HG03469 (cell line): Measurements from ENCODE around the gene RACK1.
"Not testable (repeated sequence)": the region's sequence is repeated elsewhere in the genome, so short reads cannot be mapped to it uniquely, and the experiment has no call there.

Experiments
- ATAC-seq: cut with Tn5 transposase; IDR thresholded peaks from one replicate; pipeline ENCODE4 v1.9.1; 2021; ENCODE audit warnings: mild to moderate bottlenecking, moderate library complexity, moderate number of reproducible peaks; ENCODE audit not compliant: unreplicated experiment

RACK1 gene

DNA sequence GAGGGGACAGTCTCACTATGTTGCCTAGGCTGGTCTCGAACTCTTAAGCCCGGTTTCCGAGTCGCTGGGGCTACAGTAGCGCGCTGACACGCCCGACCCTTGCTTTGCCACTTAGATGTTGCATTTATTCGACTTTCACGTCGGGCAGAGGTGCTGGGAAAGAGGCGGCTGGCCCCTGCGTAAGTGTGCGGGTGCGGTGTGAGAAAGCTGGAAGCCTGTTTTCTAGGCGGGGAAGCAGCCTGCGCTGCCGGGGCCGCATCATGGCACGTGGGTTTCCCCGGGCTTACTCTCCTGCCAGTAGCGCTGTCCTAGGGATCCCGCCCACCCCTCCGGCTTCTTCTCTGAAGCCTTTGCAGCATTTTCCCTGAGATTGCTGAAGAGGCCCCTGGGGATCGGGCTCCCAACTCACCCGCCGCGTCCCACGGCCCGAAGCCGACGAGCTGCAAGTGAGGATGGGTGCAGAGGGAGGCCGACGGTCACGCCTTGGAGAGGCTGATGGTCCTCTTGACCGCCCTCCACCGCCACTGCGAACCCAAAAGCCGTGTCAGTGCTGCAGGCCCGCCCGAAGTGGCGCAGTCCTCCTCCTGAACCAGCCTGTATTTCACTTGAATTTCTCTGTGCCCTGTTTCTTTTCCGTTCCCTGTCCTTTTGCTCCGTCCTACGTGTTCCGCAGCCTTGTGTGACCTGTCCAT lies 26.4 kb downstream of the RACK1 start:
- no peak for ATAC-seq

DNA sequence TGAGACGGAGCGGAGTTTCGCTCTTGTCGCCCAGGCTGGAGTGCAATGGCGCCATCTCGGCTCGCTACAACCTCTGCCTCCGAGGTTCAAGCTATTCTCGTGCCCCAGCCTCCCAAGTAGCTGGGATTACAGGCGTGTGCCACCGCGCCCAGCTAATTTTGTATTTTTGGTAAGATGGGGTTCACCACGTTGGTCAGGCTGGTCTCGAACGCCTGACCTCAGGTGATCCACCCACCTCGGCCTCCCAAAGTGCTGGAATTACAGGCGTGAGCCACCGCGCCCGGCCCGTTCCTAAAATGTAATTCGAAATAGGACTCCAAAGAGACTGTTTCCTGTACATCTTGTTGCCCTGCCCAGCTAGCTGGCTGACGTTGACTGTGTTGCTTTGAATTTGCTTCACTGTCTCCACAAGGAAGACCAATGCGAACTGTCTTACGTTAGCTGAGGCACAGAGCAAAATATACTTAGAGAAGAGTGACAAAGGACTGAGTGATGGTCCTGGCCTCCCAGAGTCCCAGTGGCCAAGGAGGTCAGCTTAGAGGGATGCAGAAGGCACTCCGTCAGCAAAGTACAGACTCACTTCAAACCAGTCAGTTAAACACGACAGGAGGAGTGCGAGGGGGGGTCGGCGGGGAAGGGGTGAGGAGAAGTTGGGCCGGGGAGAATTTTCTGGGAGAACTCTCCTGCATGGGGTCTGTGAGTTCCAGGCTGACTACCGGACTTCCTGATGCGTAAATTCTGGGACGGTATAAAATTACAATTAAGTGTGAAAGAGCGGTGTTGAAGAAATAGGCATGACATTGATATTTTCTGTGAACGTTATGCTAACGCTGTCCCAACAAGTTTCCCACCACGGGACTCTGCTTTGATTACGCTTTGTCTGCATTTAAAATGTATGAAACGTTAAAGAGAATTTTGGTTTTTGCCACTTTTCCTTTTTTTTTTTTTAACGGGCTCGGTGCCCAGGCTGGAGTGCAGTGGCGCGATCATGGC lies 27.4 kb downstream of the RACK1 start:
- ATAC-seq: no peak

DNA sequence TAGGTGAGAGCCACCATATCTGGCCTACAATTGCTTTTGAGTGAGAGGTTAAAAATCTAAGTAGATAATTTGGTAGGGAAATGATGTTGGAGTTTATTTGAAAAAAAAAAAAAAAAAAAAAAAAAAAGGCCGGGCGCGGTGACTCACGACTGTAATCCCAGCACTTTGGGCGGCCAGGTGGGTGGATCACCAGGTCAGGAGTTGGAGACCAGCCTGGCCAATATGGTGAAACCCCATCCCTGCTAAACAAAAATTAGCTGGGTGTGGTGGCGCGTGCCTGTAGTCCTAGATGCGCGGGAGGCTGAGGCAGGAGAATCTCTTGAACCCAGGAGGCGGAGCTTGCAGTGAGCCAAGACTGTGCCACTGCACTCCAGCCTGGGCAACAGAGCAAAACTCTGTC lies 29.5 kb downstream of the RACK1 start:
- ATAC-seq: not testable (repeated sequence)

DNA sequence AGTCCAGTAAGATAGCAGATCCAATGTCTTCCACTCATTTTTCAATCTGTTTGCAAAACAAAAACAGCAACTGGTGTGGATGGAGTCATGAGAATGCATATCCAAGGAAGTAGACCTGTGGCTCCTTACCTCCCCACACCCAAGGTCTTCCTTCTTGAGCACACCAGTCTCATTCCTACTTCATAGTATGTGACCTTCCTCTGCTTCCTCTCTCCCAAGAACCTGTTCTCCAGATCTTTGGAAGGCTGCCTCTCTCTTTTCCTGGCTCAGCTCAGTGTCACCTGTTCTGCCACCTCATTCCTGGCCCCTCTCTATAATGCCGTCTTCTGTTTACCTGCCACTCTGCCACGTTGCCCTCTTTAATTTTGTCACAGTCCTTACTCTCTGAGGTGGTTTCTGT lies 30.8 kb downstream of the RACK1 start:
- no peak for ATAC-seq

DNA sequence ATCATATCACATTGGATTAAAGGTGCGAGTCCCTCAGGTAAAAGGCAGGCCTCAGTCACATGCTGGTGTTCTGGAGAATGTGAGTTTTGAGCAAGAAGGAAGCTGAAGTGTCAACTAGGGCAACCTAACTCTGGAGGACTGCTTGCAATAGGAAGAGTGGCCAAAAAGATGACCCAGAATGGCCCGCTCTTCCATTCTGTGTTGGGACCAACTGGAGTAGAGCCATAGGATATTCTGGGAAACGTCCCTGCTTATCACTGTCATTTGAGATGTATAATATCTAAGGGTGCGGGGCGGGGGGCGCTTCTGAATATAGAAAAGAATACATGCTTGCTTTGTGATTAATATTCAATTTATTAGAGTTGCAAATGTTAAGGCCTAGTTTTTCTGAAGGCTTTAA lies 31.6 kb downstream of the RACK1 start:
- ATAC-seq: no peak

DNA sequence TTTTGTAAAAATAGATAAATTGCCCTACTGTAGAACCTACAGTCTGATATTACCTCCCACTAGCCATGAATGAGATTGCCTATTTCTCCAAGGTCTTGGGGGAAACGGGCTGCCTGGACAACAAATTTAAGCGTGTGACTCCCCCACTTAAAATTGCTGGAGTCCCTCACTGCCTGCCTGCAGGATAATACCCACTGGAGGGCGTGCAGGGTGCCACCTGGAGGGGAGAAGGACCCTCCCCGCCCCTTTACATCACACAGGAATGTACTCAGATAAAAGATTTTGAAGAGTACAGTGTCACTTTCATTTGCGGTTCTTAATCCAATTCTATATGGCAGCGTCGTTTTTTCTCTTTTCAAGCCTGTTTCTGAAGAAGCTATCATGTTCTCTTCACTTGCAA lies 32.5 kb downstream of the RACK1 start:
- ATAC-seq: no peak

DNA sequence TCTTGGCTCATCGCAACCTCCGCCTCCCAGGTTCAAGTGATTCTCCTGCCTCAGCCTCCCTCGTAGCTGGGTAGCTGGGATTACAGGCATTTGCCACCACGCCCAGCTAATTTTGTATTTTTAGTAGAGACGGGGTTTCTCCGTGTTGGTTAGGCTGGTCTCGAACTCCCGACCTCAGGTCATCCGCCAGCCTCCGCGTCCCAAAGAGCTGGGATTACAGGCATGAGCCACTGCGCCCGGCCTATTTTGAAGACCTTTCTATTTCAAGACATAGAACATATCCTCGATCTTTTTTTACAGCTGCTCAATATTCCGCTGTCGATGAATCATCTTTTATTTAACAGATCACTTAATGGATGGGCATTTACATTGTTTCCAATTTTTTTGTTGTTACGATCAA lies 33.0 kb downstream of the RACK1 start:
- ATAC-seq: not testable (repeated sequence)

DNA sequence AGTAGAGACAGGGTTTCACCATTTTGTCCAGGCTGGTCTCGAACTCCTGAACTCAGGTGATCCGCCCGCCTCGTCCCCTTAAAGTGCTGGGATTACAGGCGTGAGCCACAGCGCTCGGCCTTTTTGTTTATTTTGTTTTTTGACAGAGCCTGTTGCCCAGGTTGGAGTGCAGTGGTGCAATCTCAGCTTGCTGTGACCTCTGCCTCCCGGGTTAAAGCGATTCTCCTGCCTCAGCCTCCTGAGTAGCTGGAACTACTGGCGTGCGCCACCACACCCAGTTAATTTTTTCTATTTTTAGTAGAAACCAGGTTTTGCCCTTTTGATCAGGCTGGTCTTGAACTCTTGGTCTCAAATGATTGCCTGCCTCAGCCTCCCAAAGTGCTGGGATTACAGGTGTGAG lies 33.6 kb downstream of the RACK1 start:
- not testable (repeated sequence) for ATAC-seq

DNA sequence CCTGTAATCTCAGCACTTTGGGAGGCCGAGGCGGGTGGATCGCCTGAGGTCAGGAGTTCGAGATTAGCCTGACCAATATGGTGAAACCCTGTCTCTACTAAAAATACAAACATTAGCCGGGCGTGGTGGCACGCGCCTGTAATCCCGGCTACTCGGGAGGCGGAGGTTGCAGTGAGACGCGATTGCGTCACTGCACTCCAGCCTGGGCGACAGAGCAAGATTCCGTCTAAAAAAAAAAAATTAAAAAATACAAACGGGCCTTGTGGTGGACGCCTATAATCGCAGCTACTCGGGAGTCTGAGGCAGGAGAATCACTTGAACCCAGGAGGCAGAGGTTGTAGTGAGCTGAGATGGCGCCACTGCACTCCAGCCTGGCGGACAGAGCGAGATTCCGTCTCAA lies 34.7 kb downstream of the RACK1 start:
- not testable (repeated sequence) for ATAC-seq

DNA sequence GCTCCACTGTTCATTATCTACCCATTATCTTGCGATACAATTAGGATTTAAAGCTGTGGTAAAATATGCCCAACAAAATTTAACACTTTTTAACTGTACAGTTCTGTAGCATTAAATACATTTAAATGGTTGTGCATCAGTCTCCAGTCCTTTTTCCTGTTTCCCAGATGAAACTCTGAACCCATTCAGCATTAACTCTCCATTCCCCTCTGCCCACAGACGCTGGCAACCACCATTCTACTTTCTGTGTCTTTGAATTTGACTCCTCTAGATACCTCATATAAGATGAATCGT lies 35.8 kb downstream of the RACK1 start:
- no peak for ATAC-seq

DNA sequence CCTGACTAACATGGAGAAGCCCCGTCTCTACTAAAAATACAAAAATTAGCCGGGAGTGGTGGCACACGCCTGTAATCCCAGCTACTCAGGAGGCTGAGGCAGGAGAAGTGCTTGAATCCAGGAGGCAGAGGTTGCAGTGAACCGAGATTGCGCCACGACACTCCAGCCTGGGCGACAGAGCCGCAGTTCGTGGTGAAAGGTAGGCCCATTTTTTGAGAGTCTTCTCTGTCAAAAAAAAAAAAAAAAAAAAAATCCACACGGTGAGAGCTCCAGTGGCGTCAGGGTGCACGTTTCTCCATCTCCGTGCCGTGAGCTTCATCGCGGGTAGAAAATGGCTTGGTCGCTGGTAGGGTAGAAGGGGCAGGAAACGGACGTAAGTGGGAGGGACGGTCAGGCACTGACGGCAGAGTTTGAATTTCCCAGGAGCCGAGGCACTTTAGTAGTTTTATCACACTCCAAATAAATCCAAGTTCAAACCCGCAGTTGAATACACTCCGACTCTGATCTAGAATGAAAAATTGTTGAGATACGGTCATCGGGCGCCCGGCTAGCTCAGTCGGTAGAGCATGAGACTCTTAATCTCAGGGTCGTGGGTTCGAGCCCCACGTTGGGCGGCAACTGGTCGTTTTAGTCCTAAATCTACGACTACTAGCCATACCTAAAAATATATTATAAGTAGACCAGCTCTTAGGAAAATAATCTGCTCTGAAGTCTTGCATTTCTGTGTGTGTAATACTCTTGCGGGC lies 36.3 kb downstream of the RACK1 start:
- ATAC-seq: no peak

DNA sequence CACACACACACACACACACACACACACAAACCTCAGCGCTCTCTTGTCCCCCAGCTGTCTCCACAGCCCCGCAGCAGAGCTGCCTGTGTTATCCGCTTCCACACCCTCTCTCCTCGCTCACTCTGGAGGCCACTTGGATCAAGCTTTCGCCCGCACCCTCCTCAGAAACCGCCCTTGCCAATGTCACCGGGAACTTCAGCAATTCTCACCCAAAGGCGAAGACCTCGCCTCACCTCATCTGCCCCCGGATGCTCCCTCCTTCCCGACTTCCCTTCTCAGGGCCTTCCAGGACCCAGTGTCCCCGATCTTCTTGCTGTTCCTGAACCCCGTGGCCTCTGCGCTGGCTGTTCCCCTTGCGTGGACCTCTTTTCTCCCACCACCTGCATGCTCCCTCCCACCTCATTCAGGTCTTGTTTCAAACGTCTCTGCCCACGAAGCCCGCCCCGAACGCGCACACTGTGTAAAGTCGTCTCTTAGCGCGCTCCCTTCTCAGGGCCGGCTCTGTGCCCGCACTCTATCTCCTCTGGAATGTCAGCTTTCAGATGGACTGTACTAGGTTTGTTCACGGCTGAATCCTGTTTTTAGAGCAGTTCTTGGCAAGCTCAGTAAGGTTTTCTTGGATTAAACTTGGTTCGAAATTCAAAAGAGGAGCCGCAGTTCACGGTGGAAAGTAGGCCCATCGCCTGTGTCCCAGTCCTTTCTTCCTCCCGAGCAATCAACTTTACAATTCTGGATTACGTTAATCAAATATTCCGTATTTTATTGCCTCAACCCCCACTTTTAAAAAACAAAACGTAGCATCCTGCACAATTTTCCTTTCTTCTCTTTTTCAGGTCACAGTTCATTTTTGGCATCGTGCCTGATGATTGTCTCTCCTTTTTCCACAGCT lies 37.7 kb downstream of the RACK1 start:
- no peak for ATAC-seq

DNA sequence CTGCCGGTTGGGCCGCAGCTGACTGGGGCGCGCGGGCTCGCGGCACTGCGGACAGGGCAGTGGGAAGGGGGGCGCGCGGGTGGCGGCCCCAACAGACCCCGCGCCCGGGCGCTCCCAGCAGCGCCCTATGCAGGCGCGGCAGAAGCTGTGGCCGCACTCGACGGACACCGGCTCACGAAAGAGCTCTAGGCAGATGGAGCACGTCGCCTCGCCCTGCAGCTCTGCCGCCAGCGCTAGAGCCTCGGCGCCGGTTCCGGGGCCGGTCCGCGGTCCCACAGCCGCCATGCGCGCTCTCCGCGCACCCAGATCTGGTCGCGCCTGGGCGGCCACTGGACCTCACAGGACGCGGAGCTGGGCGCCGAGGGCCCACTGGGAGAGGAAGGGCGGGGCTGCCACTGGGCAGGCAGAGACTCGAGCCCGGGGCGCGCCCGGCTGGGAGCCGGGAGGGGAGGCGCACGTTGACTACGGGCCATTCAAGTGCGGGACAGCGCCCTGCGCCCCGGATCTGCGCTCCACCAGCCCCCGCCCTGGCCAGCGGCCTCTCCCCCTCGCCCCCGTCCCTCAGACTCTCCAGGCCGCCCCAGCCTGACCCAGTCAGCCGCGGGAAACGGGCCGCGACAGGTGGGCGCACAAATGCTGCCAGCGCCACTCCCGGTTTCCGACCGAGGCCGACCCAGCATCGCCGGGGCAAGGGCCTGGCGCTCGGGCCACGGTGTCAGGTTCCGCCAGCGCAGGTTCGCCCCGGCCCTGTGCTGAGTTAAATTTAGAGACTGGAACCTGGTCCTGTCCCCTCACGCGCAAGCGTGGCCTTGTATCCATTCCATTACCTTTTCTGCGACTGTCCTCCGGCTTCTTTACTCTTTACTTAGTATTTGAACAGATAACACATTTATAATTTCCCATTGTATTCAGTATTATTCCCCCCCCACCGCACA lies 38.6 kb downstream of the RACK1 start, which contains the start of gene TRIM7:
TSS of gene TRIM7 (minus strand) at position 371 of the 935 bp plus-strand sequence. CDS start at position 285, 86 bp downstream.
- ATAC-seq: no peak

DNA sequence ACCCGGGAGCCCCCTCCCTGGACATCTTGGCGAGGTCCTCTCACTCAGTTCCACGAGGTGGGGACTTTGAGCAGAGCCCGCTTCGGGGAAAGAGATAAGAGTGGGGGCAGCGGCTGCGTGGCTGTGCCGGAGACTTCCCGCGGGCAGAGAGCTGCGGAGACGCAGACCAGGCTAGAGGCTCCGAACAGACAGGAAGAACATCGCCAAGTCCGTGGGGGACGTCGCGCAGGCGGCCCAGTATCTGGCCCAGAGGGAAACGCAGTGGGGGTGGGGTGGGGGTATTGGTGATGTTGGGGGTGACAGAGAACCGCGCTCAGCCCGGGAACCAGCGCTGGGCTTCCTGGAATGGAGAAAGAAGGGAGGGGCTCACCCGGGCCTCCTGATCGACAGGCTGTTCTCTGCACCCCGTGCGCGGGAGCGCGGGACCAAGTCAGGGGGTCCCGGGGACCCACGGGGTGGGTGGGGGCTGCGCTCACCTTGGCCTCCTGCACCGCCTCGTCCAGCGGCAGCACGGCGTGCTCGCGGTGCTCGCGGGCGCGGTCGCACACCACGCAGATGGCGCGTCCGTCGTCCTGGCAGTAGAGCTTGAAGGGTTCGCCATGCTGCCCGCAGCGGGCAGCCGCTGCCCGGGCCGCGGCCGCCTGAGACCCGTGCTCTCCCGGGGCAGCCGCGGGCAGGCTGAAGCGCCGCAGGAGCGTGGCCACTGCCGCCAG lies 39.4 kb downstream of the RACK1 start:
- ATAC-seq: no peak

DNA sequence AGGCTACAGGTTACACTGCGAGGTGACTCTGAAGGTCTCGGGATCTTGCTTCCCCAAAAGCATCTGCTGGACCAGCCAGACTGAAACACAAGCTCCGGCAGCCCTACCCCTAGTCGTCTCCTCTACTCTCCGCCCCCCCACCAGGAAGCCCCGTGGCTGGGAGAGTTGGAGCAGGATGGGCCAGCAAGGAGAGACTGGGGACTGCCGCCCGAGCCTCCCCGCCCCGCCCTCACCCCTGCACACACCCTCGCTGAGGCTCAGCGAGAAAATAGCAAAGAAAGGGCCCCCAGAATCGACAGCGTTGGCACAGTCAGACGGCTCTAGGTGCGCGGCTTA lies 40.0 kb downstream of the RACK1 start:
- no peak for ATAC-seq

DNA sequence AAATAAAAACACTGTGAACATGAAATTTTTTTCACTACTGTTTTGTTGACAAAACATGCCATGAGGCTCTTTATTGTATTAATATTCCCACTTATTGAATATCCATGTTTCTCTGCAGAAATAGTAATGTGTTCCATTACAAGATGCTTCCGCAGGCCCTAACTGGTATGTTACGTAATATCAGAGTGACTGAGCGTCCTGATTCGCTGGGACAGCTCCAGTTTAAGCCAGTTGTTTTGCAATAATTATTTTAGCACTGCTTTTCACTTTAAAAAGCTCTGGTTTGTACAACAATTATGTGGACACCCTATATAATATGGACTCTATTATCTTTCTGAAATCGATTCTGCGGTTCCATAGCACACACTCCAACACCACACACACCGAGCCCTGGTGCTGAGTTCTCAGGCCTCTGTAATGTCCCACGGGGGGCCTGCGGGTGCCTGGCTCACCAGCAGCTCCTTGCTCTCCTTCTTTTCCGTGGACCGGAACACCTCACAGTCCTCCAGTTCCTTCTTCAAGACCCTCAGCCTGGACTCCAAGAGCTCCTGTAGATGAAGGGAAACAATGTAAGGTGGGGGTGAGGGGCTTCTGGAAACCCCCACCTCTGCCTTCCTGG lies 40.5 kb downstream of the RACK1 start:
- no peak for ATAC-seq

DNA sequence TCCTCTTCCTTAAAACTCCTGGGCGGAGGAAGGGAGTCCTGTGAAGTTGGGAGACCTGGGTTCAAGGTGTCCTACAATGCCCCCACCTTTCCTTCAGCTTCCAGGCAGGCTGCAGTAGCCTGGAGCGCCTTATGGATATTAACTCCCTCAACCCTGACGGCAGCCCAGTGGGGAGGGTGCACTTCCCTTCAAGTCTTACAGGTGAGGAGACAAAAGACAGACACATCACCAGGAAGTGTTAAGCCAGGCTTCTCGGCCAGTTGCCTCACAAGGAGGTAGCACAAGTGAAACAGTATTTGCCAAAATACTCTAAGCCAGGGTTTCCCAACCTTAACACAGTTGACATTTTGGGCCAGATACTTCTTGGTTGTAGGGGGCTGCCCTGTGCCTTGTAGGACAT lies 42.9 kb downstream of the RACK1 start:
- ATAC-seq: no peak

DNA sequence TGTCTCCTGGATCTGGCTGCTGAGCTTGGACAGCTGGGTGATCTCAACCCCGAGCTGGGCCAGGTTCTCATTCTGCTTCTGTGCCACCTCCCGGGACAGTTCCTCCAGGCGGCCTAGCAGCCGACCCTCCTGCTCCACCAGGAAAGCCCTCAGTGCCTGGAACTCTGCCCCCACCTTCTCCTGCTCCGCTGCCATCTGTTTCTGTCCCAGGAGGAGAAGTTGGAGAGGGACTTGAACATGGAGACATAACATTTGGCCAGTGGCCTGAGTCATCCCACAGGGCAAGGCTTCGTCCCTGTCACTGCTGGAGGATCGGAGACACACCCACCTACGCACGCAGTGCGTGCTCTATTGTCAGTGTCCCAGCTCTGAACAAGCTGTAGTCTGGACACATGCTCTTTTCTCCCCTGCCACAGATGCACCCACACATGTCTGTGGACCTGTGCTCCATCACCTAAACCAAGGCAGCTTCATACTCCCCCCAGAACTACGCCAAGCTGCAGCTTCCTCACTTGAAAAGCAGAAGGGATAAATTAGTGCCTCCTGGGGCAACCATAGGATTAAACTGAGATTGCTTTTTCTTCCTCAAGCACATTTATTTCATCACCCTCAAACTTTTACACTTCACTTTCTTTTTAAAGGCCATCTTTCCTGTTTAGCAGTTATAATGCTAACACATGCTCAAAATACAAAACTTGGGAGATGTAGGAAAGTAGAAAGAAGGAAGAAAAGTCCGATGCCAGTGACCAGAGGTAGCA lies 43.6 kb downstream of the RACK1 start:
- ATAC-seq: no peak
